Fibroblast of mammary gland (primary cell): ENCODE results near the gene SLC6A7.

ENCODE experiments used
- DNase-seq: peaks from one replicate; pipeline ENCODE4 v3.0.0-alpha.2; 2010; ENCODE audit warnings: low read depth
- H3K4me3 ChIP-seq: 2 replicates; pipeline ENCODE4 v1.5.1; 2011; ENCODE audit warnings: low read depth, mild to moderate bottlenecking, low read length, moderate library complexity; ENCODE audit not compliant: control insufficient read depth
- CTCF ChIP-seq: conservative IDR thresholded peaks from 2 replicates; pipeline ENCODE4 v1.5.1; 2011; ENCODE audit warnings: low read depth, low read length, inconsistent platforms; ENCODE audit not compliant: control insufficient read depth, insufficient read depth

Gene SLC6A7

GRCh38 chr5:150182774-150183173 lies 7.1 kb upstream of the SLC6A7 start:
- DNase-seq, result no peak
- TF ChIP-seq CTCF, result no peak
- no peak overlapping the region for H3K4me3 ChIP-seq

GRCh38 chr5:150183436-150183835 lies 6.4 kb upstream of the SLC6A7 start:
- TF ChIP-seq CTCF, result no peak
- H3K4me3 ChIP-seq, result no peak overlapping the region
- no peak for DNase-seq

- no peak overlapping the region for H3K4me3 ChIP-seq
- no peak for DNase-seq
- TF ChIP-seq CTCF, result no peak
Measured at GRCh38 chr5:150184006-150184405, 5.9 kb upstream of the SLC6A7 start.

GRCh38 chr5:150184990-150185912 lies 4.6 kb upstream of the SLC6A7 start:
- H3K4me3 ChIP-seq, result no peak overlapping the region
- TF ChIP-seq CTCF, result no peak
- no peak for DNase-seq

- H3K4me3 ChIP-seq, result no peak overlapping the region
- DNase-seq, result no peak
- TF ChIP-seq CTCF, result no peak
Measured at GRCh38 chr5:150186137-150186536, 3.7 kb upstream of the SLC6A7 start.

GRCh38 chr5:150186897-150187296 lies 3.0 kb upstream of the SLC6A7 start:
- TF ChIP-seq CTCF, result no peak
- no peak overlapping the region for H3K4me3 ChIP-seq
- DNase-seq, result no peak
